ENCODE results near the gene ABTB2.

GRCh38 chr11:34162856-34163255 lies 195.0 kb downstream of the ABTB2 start:
- TF ChIP-seq CTCF (IDR thresholded peaks at IDR 0.05) (no peak), SMC3 (IDR thresholded peaks at IDR 0.05; ENCODE audit: low read depth, low read length) (no peak), CHD2 (IDR thresholded peaks at IDR 0.05; ENCODE audit: low read length, partially characterized antibody) (no peak), TAF1 (IDR thresholded peaks at IDR 0.05; ENCODE audit: borderline replicate concordance, low read depth, low read length) (no peak), FOXM1 (IDR thresholded peaks at IDR 0.05; ENCODE audit: low read depth) (no peak), GATA2 (CRISPR knock-in tag; IDR thresholded peaks at IDR 0.05) (no peak), POLR2AphosphoS5 (IDR thresholded peaks at IDR 0.05; ENCODE audit: low read depth, low read length) (no peak), RAD21 (IDR thresholded peaks at IDR 0.05; ENCODE audit: low read length) (no peak), EZH2phosphoT487 (IDR thresholded peaks at IDR 0.05; ENCODE audit: borderline replicate concordance, low read depth) (no peak), REST (IDR thresholded peaks at IDR 0.05; ENCODE audit: low read depth, low read length) (no peak), RFX5 (IDR thresholded peaks at IDR 0.05; ENCODE audit: low read length) (no peak), SIN3A (IDR thresholded peaks at IDR 0.05; ENCODE audit: borderline replicate concordance, low read depth, low read length) (no peak), NRF1 (IDR thresholded peaks at IDR 0.05; ENCODE audit: low read depth, low read length) (no peak)
- TF ChIP-seq, protein P1, sequence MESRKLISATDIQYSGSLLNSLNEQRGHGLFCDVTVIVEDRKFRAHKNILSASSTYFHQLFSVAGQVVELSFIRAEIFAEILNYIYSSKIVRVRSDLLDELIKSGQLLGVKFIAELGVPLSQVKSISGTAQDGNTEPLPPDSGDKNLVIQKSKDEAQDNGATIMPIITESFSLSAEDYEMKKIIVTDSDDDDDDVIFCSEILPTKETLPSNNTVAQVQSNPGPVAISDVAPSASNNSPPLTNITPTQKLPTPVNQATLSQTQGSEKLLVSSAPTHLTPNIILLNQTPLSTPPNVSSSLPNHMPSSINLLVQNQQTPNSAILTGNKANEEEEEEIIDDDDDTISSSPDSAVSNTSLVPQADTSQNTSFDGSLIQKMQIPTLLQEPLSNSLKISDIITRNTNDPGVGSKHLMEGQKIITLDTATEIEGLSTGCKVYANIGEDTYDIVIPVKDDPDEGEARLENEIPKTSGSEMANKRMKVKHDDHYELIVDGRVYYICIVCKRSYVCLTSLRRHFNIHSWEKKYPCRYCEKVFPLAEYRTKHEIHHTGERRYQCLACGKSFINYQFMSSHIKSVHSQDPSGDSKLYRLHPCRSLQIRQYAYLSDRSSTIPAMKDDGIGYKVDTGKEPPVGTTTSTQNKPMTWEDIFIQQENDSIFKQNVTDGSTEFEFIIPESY (IDR thresholded peaks at IDR 0.05; ENCODE audit: borderline replicate concordance, low read depth), result no peak

Measured in SK-N-SH (cell line).